Subcutaneous adipose tissue (tissue), 4 donors: ENCODE data around the gene NME4. TPM values are rescaled to one million over a fixed set of nuclear protein-coding genes. Genes with fewer than 3 reads are reported as not detected.

Experiments used
- total RNA-seq, 4 donors: library from RNA; depleted of rRNA; stranded (reverse); fragments of >200 nt; gene quantifications; one replicate each; pipeline ENCODE4 v1.1.0, GENCODE V29; 2016
- TF ChIP-seq, protein P1 (sequence below): fragments of 450-650 bp; IDR thresholded peaks from one replicate; pipeline ENCODE4 v1.5.1; 2016; ENCODE audit warnings: low read depth, mild to moderate bottlenecking, control low read depth, antibody characterized with exemption, moderate library complexity

Gene NME4
- total RNA-seq, 4 donors from 2014 or later = 62.1 to 120 (median 96.5) TPM

DNA sequence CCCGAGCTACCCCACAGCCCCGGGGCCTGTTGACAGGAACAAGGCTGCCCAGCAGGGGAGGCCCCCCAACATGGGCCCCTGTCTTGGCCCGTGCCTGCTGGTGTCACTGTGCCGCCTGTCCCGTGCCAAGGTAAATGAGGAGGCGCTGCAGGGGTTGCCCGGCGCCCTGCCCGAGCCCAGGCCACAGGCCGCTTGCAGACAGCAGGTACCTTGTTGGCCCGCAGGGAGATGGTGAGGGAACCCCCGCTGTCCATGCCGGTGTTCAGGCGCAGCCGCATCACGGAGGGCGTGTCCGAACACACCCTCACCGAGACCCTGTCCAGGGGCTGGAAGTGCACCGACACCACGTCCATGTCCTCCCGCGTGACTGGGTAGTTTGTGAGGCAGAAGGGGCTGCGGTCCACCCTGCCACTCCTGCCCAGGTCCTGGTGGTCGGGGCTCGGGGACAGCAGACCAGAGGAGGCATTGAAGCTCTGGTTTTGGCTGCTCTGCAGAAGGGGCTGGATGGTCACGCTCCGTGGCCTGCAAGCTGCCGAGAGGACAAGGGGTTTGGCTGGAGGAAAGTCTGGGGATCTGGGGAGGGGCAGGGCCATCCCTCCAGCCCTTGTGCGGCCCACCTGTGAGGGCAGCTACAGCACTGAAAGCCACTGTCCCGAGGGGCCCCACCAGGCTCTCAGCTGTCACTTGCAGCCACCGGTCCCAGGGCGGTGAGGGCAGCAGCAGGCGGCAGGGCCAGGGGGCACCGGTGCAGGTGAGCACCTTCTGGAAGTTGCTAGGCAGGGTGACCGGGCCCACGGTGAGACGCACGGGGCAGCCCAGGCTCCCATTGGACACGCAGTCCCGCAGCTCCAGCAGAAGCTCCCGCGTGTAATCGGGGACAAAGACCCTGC lies 20.8 kb upstream of the NME4 start:
- TF ChIP-seq, protein P1, sequence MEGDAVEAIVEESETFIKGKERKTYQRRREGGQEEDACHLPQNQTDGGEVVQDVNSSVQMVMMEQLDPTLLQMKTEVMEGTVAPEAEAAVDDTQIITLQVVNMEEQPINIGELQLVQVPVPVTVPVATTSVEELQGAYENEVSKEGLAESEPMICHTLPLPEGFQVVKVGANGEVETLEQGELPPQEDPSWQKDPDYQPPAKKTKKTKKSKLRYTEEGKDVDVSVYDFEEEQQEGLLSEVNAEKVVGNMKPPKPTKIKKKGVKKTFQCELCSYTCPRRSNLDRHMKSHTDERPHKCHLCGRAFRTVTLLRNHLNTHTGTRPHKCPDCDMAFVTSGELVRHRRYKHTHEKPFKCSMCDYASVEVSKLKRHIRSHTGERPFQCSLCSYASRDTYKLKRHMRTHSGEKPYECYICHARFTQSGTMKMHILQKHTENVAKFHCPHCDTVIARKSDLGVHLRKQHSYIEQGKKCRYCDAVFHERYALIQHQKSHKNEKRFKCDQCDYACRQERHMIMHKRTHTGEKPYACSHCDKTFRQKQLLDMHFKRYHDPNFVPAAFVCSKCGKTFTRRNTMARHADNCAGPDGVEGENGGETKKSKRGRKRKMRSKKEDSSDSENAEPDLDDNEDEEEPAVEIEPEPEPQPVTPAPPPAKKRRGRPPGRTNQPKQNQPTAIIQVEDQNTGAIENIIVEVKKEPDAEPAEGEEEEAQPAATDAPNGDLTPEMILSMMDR = no peak

DNA sequence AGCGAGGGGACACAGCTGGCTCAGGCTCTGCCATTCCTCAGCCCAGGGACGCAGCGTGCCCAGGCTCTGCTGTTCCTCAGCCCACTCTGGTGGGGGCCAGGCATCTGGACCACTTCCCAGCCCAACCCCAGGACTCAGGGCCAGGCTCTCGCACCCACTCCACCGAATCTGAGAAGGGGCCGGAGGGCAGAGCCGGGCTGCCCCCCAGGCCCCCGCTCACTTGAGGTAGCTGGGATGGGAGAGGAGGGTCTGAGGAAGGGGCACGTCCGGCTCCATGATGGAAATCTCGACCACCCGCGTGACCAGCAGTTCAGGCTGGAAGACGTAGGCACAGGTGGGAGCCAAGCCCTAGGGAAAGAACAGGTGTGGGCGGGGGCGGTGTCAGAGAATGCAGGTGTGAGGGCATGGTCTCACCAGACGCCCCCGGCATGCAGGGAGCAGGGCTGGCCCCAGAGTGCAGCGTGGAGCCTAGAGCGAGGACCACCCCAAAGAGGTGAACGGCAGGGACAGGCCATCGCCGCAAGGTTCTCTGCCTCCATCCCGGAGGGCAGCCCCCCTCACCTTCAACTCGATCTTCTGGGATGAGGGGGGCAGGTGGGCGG lies 20.1 kb upstream of the NME4 start:
- TF ChIP-seq, protein P1 = no peak

DNA sequence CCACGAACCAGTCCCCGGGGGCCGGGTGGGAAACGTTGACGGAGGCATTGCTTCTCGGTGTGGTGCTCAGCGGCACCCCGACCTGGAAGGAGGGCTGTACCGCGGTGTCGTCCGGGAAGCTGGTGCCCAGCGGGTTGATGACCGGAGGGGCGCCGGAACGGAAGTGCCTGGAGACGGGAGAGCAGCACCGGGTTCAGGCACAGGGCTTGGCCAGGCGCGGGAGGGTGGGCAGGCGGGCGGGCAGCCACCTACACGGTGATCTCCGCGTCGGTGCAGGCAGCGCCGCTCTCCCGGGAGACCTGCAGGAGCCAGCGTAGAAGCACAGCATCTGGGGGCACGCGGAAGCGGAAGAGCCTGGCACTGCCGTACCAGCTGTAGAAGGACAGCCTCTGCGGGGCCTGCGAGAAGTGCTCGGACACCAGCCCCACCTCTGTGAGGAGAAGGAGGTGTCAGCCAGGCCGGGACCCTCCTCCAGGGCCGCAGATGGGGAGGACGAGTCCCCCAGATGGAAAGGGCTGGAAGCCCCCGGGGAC lies 19.5 kb upstream of the NME4 start:
- TF ChIP-seq, protein P1 = no peak

DNA sequence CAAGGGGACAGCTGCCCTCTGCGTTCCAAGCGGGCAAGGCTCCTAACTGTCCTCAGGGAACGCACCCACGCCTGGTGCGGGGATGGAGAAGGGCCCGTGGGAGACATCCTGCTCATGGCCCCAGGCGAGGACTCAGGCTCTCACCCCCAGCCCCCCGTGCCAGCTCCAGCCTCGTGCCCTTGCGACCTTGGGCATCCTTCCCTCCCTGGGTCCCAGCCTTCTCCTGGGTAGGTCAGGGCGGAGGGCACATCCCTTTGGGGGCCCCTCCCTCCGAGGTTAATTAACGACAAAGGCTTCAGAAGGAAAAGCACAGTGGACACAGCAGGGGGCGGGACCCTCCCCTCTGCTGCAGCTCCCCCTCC lies 18.2 kb upstream of the NME4 start:
- TF ChIP-seq, protein P1 = no peak

DNA sequence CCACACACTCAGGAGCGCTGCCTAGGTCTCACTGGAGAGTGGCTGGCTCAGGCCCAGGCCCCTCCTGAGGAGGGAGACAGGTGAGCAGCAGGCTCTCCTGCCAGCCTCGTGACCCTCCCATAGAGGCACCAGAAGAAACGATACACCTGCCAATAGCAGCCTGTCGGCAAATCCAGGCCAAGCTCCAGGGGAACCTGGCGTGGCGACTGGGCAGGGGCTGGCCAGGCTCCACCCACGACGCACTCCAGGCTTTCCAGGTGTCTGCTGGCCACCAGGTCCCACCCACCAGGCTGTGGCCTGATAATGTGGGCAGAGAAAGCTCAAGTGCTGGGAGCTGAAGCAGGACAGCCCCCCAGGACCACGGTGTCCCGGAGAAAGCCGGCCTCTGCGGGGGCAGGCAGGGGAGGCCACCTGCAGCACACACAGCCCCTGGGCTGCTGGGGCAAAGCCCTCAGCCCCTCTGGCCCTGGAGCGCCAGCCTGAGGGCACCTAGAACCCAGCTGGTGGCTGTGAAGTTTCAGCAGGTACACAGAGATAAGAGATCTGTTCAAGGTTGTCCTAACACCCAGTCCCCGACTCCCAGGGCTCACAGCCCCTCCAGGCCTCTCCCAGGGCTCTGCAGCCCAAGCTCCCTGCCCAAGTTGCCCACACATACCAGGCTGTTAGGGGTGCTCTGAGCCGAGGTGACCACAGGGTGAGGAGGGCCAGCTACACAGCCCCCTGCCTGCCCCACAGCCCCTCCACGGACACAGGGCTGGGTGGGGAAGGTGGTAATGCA lies 17.6 kb upstream of the NME4 start:
- TF ChIP-seq, protein P1 = no peak

DNA sequence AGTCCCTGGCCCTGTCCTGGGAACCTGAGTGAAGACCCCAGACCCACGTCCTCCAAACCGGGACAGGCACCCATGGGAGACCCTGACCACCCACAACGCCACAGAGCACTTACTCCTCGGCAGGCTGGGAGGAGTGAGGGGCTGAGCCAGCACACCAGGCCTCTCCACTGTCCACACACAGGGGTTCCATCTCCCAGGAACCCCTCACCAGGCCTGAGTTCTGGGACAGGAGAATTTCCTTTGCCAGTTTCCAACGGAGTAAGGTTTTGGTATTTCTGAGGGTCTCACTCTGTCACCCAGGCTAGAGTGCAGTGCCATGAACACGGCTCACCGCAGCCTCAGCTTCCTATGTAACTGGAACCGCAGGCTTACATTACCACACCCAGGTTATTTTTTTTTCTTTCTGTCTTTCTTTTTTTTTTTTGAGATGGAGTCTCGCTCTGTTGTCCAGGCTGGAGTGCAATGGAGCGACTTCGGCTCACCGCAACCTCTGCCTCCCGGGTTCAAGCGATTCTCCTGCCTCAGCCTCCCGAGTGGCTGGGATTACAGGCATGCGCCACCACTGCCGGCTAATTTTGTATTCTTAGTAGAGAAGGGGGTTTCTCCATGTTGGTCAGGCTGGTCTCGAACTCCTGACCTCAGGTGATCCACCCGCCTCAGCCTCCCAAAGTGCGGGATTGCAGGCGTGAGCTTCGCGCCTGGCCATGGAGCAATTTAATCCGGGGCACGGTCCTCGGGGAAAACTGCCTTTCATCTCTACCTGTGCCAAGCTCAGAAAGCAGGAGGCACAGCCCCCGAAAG lies 16.8 kb upstream of the NME4 start:
- TF ChIP-seq, protein P1 = no peak
